GM19328 (cell line): ENCODE measurements around the gene PCDH15.

Experiments
- ATAC-seq: cut with Tn5 transposase; IDR thresholded peaks from one replicate; pipeline ENCODE4 v1.9.1; 2021; ENCODE audit warnings: mild to moderate bottlenecking, moderate library complexity; ENCODE audit not compliant: unreplicated experiment

PCDH15 gene

GRCh38 chr10:54139819-54140428 lies 661.1 kb downstream of the PCDH15 start:
- no peak for ATAC-seq

- ATAC-seq = no peak
Observed at GRCh38 chr10:54137396-54137795, 663.6 kb downstream of the PCDH15 start.

- no peak for ATAC-seq
Observed at GRCh38 chr10:54133203-54133602, 667.8 kb downstream of the PCDH15 start.

- no peak for ATAC-seq
Observed at GRCh38 chr10:54131833-54132232, 669.2 kb downstream of the PCDH15 start.

- ATAC-seq = no peak
Observed at GRCh38 chr10:54130394-54130793, 670.6 kb downstream of the PCDH15 start.

- no peak for ATAC-seq
Observed at GRCh38 chr10:54125098-54125747, 675.8 kb downstream of the PCDH15 start.

- no peak for ATAC-seq
Observed at GRCh38 chr10:54124209-54124885, 676.7 kb downstream of the PCDH15 start.

GRCh38 chr10:54120806-54121205 lies 680.2 kb downstream of the PCDH15 start:
- no peak for ATAC-seq

GRCh38 chr10:54108961-54109360 lies 692.1 kb downstream of the PCDH15 start:
- ATAC-seq = no peak

GRCh38 chr10:54096892-54097291 lies 704.1 kb downstream of the PCDH15 start:
- no peak for ATAC-seq

GRCh38 chr10:54094321-54094720 lies 706.7 kb downstream of the PCDH15 start:
- ATAC-seq = no peak

GRCh38 chr10:54091237-54091636 lies 709.8 kb downstream of the PCDH15 start:
- ATAC-seq = no peak

GRCh38 chr10:54081950-54082349 lies 719.1 kb downstream of the PCDH15 start:
- no peak for ATAC-seq

GRCh38 chr10:54067361-54067760 lies 733.7 kb downstream of the PCDH15 start:
- ATAC-seq = no peak

GRCh38 chr10:54066646-54067045 lies 734.4 kb downstream of the PCDH15 start:
- ATAC-seq = no peak

- no peak for ATAC-seq
Observed at GRCh38 chr10:54065106-54065505, 735.9 kb downstream of the PCDH15 start.

GRCh38 chr10:54064215-54064614 lies 736.8 kb downstream of the PCDH15 start:
- ATAC-seq = no peak

GRCh38 chr10:54063514-54063913 lies 737.5 kb downstream of the PCDH15 start:
- no peak for ATAC-seq

- ATAC-seq = no peak
Observed at GRCh38 chr10:54060572-54060971, 740.5 kb downstream of the PCDH15 start.

- ATAC-seq = no peak
Observed at GRCh38 chr10:54057357-54057756, 743.7 kb downstream of the PCDH15 start.

- no peak for ATAC-seq
Observed at GRCh38 chr10:54026340-54026739, 774.7 kb downstream of the PCDH15 start.

GRCh38 chr10:54011117-54011516 lies 789.9 kb downstream of the PCDH15 start:
- no peak for ATAC-seq
